HepG2 (cell line): ENCODE results near the gene PRUNE1. TPM values are rescaled to one million over a fixed set of nuclear protein-coding genes. Genes with fewer than 3 reads are reported as not detected.

Source experiments
- ISL2 ChIP-seq: sonication (generic); formaldehyde crosslinking; IDR thresholded peaks from 2 replicates; pipeline ENCODE4 v1.5.0; 2020; ENCODE audit warnings: missing genetic modification reagents
- ZNF547 ChIP-seq: sonication (generic); formaldehyde crosslinking; IDR thresholded peaks from 2 replicates; pipeline ENCODE4 v1.5.1; 2020; ENCODE audit warnings: mild to moderate bottlenecking, missing genetic modification reagents
- ZNF7 ChIP-seq: IDR thresholded peaks from 2 replicates; pipeline ENCODE4 v1.6.1; 2016; ENCODE audit warnings: missing biosample characterization, missing genetic modification reagents
- polyA plus RNA-seq, 8 experiments: library from polyadenylated mRNA; depleted of rRNA in 3 of 8; stranded (reverse) in 7 of 8; unstranded in 1 of 8; fragments of >200 nt; fragmentation: Illumina TruSeq in 4 of 8; extraction: Trizol in 4 of 8; gene quantifications; 2 replicates each; pipeline versions ENCODE4 v1.2.1 to v1.2.3, GENCODE V29; 2011 to 2016; ENCODE audit warnings: low read depth in 4 of 8, missing spikeins in 1 of 8, mixed read lengths in 1 of 8; ENCODE audit not compliant: insufficient read depth in 1 of 8
- total RNA-seq, 5 experiments: library from RNA; depleted of rRNA; stranded (reverse); fragments of >200 nt; fragmentation: Illumina TruSeq; extraction: Trizol; gene quantifications; 2 replicates each; pipeline ENCODE4 v1.2.3, GENCODE V29; 2016; ENCODE audit warnings: low read depth in 1 of 5
- TF ChIP-seq, protein P1 (sequence below): sonication (generic); formaldehyde crosslinking; conservative IDR thresholded peaks from 2 replicates; pipeline ENCODE4 v1.4.0; 2020; ENCODE audit warnings: mild to moderate bottlenecking, missing genetic modification reagents, moderate library complexity
- TF ChIP-seq, protein P2 (sequence below): sonication (generic); formaldehyde crosslinking; IDR thresholded peaks from 2 replicates; pipeline ENCODE4 v1.8.0; 2023; ENCODE audit warnings: mild to moderate bottlenecking, missing genetic modification reagents
- TF ChIP-seq, protein P3 (sequence below): sonication (generic); formaldehyde crosslinking; IDR thresholded peaks from 2 replicates; pipeline ENCODE4 v1.9.0; 2021; ENCODE audit warnings: missing genetic modification reagents, borderline replicate concordance

The PRUNE1 gene
- total and polyA plus RNA-seq, 2 of the 13 experiments (the other 11 are each of a cell fraction or from before 2014, with no cell fraction given), result 19.0 to 31.9 TPM

DNA sequence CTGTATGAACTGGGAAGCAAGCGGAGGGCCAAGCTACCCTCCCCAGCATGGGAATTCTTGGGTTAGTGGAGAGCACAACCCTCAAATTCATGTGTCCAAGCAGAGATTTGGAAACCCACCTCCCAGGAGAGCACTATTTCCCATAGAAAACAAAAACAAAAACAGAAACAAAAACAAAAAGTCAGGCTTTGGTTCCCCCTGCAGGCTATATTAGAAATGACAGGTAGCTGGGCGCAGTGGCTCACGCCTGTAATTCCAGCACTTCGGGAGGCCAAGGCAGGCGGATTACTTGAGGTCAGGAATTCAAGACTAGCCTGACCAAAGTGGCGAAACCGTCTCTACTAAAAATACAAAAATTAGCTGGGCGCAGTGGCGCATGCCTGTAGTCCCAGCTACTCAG is 12.4 kb upstream of the PRUNE1 start (continued):
- TF ChIP-seq, protein P1, sequence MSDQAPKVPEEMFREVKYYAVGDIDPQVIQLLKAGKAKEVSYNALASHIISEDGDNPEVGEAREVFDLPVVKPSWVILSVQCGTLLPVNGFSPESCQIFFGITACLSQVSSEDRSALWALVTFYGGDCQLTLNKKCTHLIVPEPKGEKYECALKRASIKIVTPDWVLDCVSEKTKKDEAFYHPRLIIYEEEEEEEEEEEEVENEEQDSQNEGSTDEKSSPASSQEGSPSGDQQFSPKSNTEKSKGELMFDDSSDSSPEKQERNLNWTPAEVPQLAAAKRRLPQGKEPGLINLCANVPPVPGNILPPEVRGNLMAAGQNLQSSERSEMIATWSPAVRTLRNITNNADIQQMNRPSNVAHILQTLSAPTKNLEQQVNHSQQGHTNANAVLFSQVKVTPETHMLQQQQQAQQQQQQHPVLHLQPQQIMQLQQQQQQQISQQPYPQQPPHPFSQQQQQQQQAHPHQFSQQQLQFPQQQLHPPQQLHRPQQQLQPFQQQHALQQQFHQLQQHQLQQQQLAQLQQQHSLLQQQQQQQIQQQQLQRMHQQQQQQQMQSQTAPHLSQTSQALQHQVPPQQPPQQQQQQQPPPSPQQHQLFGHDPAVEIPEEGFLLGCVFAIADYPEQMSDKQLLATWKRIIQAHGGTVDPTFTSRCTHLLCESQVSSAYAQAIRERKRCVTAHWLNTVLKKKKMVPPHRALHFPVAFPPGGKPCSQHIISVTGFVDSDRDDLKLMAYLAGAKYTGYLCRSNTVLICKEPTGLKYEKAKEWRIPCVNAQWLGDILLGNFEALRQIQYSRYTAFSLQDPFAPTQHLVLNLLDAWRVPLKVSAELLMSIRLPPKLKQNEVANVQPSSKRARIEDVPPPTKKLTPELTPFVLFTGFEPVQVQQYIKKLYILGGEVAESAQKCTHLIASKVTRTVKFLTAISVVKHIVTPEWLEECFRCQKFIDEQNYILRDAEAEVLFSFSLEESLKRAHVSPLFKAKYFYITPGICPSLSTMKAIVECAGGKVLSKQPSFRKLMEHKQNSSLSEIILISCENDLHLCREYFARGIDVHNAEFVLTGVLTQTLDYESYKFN (CRISPR knock-in tag), result no peak
- TF ChIP-seq, protein P2, sequence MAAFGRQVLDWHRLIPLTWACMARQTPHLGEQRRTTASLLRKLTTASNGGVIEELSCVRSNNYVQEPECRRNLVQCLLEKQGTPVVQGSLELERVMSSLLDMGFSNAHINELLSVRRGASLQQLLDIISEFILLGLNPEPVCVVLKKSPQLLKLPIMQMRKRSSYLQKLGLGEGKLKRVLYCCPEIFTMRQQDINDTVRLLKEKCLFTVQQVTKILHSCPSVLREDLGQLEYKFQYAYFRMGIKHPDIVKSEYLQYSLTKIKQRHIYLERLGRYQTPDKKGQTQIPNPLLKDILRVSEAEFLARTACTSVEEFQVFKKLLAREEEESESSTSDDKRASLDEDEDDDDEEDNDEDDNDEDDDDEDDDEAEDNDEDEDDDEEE (CRISPR knock-in tag), result no peak
- TF ChIP-seq, protein P3, sequence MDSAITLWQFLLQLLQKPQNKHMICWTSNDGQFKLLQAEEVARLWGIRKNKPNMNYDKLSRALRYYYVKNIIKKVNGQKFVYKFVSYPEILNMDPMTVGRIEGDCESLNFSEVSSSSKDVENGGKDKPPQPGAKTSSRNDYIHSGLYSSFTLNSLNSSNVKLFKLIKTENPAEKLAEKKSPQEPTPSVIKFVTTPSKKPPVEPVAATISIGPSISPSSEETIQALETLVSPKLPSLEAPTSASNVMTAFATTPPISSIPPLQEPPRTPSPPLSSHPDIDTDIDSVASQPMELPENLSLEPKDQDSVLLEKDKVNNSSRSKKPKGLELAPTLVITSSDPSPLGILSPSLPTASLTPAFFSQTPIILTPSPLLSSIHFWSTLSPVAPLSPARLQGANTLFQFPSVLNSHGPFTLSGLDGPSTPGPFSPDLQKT (CRISPR knock-in tag), result no peak
- no peak for TF ChIP-seq ISL2
- TF ChIP-seq ZNF547 (CRISPR knock-in tag), result no peak
- TF ChIP-seq ZNF7 (CRISPR knock-in tag), result no peak
